ENCODE data around the gene RFTN1. TPM values are rescaled to one million over a fixed set of nuclear protein-coding genes. Genes with fewer than 3 reads are reported as not detected.

The RFTN1 gene
- total and polyA plus RNA-seq, 10 of the 15 experiments (the other 5 are each of a cell fraction or from before 2014, with no cell fraction given) = 20.6 to 213 (median 147) TPM

- peaks cover 23% of the 10 kb centered on the region for H3K4me1 ChIP-seq (ENCODE audit: control insufficient read depth, insufficient read depth, low read length)
- in situ Hi-C loops (cut with MboI) = no loop called here
Observed at GRCh38 chr3:16388850-16389441, 124.6 kb downstream of the RFTN1 start.

More at GRCh38 chr3:16388850-16389441, 124.6 kb downstream of the RFTN1 start:
- no peak for TF ChIP-seq ATF2 (IDR thresholded peaks at IDR 0.05; ENCODE audit: low read length)
- TF ChIP-seq FOS (IDR thresholded peaks at IDR 0.05; ENCODE audit: borderline replicate concordance, extremely low read depth, insufficient read length) = no peak
- TF ChIP-seq SREBF2 (IDR thresholded peaks at IDR 0.05; ENCODE audit: low read length) = no peak
- no peak for TF ChIP-seq YY1 (IDR thresholded peaks at IDR 0.05; ENCODE audit: low read depth, low read length)
- no peak for TF ChIP-seq BRCA1 (IDR thresholded peaks at IDR 0.05; ENCODE audit: low read depth, low read length)
- 0 out of 2 replicates have a peak, but pooled peaks have one; percentile 15 for TF ChIP-seq NR2F1 (conservative IDR thresholded peaks at IDR 0.05)
- no peak for TF ChIP-seq ZNF207 (IDR thresholded peaks at IDR 0.05; ENCODE audit: borderline replicate concordance)
- no peak for ATAC-seq
- H3K79me2 ChIP-seq (ENCODE audit: control insufficient read depth, insufficient read depth, low read length) = peaks cover 55% of the 10 kb centered on the region
- no peak overlapping the region for H3K4me3 ChIP-seq
- ChIA-PET SMC1A (ENCODE audit: uncharacterized antibody, unreplicated experiment) (interaction anchor here (0.6 to 7.5 kb wide), 5 partner anchors 12 to 47 kb away, joined by 3 to 89 read pairs (median 3); no protein-coding TSS in a partner anchor), CTCF (interaction anchor here (1.3 kb wide), 1 partner anchor 45 kb away, joined by 3 read pairs; no protein-coding TSS in a partner anchor), POLR2A (interaction anchor here (1.4 kb wide), 1 partner anchor 9 kb away, joined by 3 read pairs; no protein-coding TSS in a partner anchor), RAD21 (ENCODE audit: unreplicated experiment) (interaction anchor here (1.8 kb wide), 1 partner anchor 27 kb away, joined by 4 read pairs; no protein-coding TSS in a partner anchor)
- intact Hi-C loops (cut with micrococcal nuclease; ENCODE audit: unreplicated experiment) = no loop called here
- H3K27me3 ChIP-seq (replicated peaks in 1 of 2; ENCODE audit: control insufficient read depth in 2 of 2, insufficient read depth in 2 of 2, low read length in 1 of 2) = no peaks in the 10 kb centered on the region
- no peak overlapping the region for H3K4me2 ChIP-seq (ENCODE audit: control insufficient read depth, insufficient read depth)
- H3K9me3 ChIP-seq (replicated peaks; ENCODE audit: control insufficient read depth, insufficient read depth, low read length) = peaks cover 9% of the 10 kb centered on the region
- no peaks in the 10 kb centered on the region for H4K20me1 ChIP-seq (ENCODE audit: control insufficient read depth, insufficient read depth)
- no TSS peak for BruUV-seq (replicated peaks)
- WGBS (ENCODE audit: insufficient coverage, insufficient replicate concordance, low lambda C conversion rate, missing lambda C conversion rate) = 35% methylated on average over 3 of the region's 3 CpGs
- peaks cover 10 to 14% of the 10 kb centered on the region in 2 experiments for H3K36me3 ChIP-seq (ENCODE audit: control insufficient read depth in 2 of 2, insufficient read depth in 2 of 2, low read length in 1 of 2)
- H3K9ac ChIP-seq (ENCODE audit: control insufficient read depth, insufficient read depth, low read length) = no peak overlapping the region
- no peak for FAIRE-seq
- no peak for DNase-seq (ENCODE audit: low read depth, low spot score)
- no peak overlapping the region for H2AFZ ChIP-seq (ENCODE audit: control insufficient read depth, low read depth, low read length)
- H3K27ac ChIP-seq (ENCODE audit: control insufficient read depth, insufficient read depth) = peak overlapping the region; percentile 32; the same call in 1 of the 2 replicates
